Anterior cingulate cortex (tissue), 58 donors: Measurements from ENCODE around the gene OR6K2.
"Not testable (repeated sequence)": the region's sequence is repeated elsewhere in the genome, so short reads cannot be mapped to it uniquely, and the experiment has no call there.

Experiments used
- DNase-seq, 58 donors: peaks; one replicate each; lab custom pipeline; 2025; lab: John Stamatoyannopoulos, UW

The OR6K2 gene, protein sequence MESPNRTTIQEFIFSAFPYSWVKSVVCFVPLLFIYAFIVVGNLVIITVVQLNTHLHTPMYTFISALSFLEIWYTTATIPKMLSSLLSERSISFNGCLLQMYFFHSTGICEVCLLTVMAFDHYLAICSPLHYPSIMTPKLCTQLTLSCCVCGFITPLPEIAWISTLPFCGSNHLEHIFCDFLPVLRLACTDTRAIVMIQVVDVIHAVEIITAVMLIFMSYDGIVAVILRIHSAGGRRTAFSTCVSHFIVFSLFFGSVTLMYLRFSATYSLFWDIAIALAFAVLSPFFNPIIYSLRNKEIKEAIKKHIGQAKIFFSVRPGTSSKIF

DNA sequence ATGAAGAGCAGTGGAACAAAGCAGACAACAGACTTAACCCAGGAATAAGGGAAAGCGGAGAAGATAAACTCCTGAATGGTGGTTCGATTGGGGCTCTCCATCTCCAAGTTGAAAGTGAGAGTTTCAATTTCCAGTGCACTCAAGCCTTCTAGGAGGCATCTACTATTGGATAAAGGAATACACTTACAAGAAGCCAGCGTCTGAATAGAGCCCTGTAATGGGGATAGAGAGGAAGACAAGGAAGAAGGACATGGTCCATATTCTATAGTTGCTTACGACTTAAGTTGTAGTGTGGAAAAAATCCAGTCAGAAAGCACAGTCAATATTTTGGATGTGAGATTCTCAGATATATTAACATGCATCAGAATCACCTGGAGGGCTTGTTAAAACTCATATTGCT is at the start of gene OR6K2:
Gene OR6K2, minus strand, starts transcription at position 101 of the 400 bp plus-strand sequence. Its CDS starts 0 bp downstream, at position 101.
- DNase-seq: no peak

DNA sequence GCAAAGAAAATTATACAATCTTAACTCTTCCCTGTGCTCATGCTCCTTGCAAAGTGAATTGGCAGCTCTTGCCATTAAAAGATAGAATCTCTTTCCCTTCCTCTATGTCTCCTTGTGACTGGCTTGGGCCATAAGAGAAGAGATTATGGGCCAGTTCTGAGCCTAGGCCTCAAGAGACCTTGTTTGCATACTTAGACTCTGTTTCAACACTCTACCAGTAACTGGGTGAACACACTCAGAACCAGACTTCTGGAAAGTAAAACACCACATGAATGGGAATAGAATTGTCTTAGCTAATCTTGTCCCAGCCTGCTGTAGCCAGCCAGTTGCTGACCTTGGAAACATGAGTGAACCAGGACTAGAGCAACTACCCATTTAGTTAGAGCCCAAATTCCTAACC is 35.4 kb upstream of the OR6K2 start:
- no peak for DNase-seq

DNA sequence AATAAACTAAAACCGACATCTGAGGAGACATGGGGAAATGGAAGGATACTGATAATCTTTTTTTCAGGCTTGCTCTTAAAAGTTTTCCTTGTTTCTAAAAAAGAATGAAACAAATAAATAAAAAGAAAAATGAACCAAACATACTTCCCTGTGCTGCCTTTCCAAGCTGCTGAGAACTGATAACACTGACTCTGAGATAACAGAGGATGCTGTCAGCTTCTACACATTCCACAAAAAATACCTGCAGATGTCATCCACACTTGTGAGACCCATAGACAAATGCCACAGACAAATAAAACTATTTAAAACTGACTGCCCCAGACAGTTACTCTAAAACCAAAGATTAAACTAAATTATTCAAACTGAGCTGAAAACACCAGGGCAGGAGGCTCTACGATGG is 32.1 kb upstream of the OR6K2 start:
- no peak for DNase-seq

DNA sequence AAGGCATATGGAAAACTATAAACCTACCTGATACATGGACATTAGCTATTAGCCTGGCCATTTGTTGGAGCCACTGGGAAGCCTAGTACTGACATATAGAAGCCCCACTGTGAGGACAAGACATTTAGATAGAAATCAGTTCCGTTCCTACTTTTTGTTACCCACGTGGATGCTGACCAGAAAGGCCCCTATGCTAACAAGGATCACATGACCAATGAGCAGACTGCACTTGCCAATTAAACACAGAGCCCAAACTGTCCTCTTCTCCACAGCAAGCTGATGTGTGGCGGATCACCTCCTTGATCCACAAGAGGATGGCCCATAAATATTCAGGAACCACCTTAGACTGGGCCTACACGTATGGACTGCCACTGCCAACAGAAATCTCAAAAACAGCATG is 31.3 kb upstream of the OR6K2 start:
- DNase-seq: no peak

DNA sequence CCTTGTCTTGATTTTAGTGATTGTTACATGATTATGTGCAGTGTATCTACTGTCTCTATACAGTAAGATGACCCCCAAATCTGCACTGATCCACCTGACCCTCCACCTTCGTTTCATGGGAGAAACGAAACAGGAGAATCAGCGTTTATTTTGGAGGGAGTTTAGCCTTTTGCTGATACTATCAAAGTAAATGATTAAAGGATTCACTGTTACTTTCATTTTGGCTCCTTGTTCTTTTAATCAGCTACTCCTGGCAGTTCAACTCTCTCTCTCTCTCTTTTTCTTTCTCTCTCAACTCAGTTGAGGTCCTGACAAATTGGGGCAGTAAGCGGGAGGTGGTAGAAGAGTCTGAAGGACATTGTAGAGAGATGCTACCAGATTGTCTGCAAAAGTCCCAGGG is 30.0 kb upstream of the OR6K2 start:
- no peak for DNase-seq

DNA sequence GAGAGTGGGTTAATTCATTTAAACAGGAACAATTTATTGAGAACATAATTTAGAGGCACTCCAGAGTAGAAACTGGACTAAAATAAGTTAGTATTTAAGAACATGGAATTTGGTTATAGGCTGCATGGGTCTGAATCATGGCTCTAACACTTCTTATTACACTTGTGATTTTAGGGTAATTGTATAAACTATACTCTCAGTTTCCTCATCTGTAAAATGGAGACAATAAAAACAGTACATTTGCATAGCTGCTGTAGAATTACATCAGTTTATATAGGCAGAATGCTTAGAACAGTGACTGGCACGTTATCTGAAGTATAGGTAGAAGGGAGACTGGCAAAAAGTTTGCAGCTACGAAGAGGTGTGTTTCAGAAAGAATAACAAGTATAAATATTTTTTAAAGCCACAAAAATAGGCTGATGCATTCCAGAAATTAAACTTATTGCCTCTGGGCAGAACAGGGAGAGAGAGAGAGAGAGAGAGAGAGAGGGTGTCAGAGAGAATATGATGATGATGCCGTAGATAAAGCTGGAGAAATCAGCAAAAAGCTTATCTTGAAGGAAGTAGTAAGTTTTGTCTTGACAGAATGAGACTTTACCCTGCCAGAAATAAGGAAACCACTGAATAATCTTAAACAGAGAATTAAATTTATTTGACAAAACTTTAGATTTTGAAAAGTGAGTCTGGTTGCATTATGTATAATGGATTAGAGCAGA is 28.2 kb upstream of the OR6K2 start:
- DNase-seq: no peak

DNA sequence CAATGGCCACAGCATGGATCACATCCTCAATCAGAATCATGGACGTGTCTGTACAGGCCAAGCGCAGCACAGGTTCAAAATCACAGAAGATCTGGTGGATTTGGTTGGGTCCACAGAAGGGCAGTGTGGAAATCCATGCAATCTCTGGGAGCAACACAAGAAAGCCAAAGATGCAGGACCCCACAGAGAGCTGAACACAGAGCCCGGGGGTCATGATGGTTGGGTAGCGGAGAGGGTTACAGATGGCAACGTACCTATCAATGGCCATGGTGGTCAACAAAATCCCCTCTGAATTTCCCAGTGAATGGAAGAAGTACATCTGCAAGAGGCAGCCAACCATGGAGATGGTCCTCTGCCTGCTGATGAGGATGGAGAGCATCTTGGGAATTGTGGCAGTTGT is 24.0 kb upstream of the OR6K2 start:
- DNase-seq: no peak

DNA sequence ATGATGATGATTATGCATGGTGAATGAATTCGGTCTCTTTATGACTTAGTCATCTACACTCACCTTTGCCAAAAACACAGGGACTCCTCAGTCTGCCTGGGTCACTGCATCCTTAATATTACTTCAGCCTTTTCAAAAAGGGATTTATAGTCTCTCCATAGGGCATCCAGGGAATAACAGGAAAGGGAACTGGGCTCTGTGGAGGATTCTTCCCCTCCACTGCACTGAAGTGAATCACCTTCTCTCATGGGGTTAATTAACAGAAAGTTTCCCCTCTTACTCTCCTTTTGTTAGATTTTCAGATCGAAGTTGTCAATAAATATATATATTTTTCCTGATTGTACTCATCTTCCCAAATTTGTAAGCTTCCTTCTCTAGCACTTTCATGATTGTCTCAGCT is 20.2 kb upstream of the OR6K2 start, which contains the start of gene OR6K3:
Gene OR6K3, minus strand, starts transcription at position 101 of the 400 bp plus-strand sequence. CDS start 2,605 bp downstream, outside the sequence.
- no peak for DNase-seq

DNA sequence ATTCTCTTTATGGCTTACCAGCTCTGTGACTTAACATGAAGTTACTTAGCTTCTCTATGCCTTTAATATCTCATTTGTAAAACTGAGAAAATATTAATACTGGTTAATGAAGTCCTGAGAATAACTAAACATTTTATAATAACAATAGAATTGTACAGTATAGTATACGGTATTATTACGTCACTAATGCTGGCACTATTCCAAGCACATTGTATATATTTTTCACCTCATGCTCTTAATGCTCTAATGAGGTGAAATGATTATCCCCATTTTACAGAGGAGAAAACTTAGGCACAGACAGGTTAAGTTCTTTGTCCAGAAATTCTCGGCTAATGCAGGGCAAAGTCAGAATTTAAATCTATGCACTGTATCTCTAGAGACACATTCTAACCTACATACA is 19.2 kb upstream of the OR6K2 start:
- DNase-seq: no peak

DNA sequence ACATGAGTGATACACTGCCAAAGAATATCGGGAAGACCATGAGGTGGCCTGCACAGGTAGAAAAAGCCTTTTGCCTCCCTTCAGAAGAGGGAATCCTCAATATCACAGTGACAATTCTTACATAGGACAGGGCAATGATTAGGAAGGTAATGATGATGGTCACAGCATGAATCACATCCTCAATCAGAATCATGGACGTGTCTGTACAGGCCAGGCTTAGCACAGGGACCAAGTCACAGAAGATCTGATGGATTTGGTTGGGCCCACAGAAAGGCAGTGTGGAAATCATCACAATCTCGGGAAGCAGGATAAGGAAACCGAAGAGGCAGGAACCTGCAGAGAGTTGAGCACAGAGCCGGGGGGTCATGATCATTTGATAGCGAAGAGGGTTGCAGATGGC is 16.9 kb upstream of the OR6K2 start:
- DNase-seq: no peak

DNA sequence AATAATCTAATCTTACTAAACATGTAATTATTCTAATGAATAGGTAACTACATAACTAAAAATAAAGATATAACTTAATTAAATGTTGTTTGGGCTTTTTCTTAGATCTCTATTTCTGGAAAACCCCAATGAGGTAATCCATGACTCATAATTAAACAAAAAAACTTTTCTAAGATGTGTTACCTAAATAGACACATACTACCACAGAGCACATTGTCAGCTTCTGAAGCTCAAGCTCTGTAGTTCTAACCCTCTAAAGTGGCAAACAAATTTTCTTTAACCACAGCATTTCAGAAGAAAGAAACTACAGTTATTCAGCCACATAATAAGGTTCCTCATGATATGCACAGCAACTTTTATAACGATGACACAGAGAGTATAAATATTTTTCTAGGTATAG is 15.9 kb upstream of the OR6K2 start:
- no peak for DNase-seq

DNA sequence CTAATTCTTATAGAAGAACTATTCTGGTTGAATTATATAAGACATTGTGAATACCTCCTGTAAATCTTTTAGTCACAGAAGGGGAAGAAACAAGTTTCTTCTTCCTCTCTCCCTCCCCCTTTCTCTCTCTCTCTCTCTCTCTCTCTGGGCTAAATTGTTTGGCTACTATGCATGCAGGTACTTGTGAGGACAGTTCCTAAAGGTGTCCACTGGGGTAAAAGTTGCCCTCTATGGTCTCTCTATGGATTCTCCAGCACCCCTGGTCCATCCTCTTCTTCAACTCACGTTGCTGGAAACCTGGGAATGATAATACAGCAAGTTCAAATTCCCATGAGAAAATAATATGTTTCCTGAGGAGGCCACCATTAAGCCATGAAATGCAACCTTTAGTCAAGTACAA is 14.3 kb upstream of the OR6K2 start:
- no peak for DNase-seq

DNA sequence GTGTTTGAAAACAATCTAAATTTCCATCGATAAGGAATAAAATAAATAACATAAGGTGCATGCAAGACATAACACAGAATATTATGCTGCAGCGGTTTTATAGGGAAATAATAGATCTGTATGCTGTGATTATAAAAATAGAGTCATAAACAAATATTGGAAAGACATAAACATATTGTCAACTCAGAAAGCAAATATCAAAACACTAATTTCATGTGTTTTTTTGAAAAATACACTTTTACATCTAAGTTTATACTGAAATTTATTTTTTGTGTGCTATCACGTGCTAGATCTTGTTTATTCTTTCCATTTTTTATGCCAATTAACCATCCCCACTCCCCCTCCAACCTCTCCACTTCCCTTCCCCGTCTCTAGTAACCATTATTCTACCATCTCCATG is 10.6 kb upstream of the OR6K2 start:
- DNase-seq: no peak

DNA sequence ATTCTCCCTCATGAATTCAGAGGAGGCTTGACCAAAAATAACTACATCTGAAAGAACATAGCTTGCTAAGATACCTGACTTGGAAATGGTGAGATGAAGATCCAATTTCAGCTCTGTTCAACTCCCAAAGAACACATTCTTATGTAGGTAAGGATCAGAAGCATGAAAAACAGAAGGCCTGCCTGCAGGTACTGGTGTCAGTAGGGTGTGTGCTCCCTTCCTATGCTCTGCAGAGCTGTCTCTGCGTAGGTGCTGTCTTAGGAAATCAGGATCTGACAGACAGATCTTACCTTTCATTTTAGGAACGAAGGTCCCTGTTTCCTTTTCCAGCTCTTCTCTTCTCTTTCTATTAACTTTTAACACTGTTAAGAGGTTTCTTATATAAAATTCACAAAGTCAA is 5.6 kb upstream of the OR6K2 start:
- DNase-seq: no peak

DNA sequence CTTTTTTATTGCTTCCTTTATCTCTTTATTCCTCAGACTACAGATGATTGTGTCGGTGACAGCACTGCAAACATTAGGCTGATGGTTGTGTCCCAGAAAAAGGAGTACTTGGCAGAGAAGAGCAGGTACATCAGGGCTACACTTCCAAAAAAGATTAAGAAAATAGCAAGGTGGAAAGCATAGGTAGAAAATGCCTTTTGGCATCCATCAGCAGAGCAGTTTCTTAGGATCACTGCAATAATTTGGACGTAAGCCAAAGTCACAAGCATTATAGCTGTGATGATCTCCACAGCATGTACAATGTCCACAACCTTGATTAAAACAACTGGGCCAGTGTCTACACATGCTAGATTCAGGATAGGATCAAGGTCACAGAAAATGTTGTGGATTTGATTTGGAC is 5.9 kb downstream of the OR6K2 start:
- DNase-seq: no peak

DNA sequence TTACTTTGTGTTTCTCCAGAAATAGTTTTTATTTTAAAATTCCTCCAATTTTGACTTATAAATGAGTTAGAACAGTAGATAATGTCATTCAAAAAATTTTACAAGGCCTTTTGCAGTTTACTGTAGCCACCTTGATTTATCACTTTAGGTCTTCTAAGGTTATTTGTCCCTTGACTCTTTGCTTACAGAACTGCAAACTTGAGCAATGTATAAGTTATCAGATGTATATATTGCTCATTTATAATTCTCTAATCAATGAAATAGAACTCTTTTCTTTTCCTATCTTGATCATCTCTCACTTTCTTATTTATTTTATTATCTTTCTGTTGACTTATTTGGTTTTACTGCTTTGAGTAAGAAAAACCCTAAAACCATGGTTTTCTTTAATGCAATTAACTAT is 8.1 kb downstream of the OR6K2 start:
- no peak for DNase-seq

DNA sequence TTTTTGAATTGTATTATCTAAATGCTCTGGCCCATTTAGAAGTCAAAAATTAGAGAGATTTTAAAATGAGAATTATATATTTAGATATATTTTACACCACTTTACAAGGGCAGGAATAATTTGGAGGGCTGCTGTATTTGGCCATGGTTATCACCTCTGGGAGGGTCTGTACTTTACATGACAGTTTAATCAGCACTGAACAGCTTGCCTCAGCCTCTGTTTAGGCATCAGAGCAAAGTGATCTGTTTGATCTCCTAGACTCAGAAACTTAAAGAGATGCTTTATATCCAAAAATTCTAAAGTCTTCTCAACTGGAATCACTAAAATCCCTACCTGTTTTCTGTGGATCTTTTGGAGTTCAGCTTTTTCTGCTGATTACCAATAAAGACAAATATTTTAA is 8.5 kb downstream of the OR6K2 start:
- no peak for DNase-seq

DNA sequence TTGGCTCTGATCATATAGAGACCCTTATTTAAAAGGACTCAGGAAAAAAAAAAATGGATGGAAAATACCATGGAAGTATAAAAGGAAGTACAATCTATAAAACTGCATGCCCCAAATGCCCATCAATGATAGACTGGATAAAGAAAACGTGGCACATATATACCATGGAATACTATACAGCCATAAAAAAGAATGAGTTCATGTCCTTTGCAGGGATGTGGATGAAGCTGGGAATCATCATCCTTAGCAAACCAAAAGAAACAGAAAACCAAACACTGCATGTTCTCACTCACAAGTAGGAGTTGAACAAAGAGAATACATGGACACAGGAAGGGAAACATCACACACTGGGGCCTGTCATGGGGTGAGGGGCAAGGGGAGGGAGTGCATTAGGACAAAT is 9.3 kb downstream of the OR6K2 start:
- not testable (repeated sequence) for DNase-seq

DNA sequence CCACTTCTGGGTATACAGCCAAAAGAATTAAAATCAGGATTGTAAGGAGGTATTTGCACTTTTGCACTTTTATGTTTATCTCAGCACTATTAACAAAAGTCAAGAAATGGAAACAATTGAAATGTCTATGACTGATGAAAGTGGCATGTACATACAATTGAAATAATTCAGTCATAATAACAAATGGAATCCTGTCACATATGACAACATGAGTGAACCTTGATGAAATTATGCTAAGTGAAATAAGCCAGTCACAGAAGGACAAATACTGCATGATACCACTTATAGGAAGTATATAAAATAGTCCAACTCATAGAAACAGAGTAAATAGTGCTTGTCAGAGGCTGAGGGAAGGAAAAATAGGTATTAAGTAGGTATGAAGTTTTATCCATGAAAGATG is 10.6 kb downstream of the OR6K2 start:
- DNase-seq: no peak

DNA sequence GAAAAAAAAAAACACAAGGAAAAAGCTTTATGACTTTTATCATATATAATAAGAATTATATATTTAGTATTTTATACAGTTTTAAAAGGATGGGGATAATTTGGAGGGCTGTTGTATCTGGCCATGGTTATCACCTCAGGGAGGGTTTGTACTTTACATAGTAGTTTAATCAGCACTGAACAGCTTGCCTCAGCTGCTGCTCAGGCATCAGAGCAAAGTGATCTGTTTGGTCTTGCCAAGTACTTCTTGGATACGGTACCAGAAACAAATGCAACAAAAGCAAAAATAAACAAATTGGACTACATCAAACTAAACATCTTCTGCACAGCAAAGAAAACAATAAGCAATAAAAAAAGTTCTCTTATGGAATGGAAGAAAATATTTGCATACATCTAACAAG is 11.3 kb downstream of the OR6K2 start:
- no peak for DNase-seq

DNA sequence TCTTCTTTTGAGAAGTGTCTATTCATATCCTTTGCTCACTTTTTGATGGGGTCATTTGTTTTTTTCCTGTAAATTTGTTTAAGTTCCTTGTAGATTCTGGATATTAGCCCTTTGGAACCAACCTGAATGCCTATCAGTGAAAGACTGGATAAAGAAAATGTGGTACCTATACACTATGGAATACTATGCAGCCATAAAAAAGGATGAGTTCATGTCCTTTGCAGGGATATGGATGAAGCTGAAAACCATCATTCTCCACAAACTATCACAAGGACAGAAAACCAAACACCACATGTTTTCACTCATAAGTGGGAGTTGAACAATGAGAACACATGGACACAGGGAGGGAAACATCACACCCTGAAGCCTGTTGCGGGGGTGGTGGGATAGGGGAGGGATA is 12.1 kb downstream of the OR6K2 start:
- DNase-seq: not testable (repeated sequence)

DNA sequence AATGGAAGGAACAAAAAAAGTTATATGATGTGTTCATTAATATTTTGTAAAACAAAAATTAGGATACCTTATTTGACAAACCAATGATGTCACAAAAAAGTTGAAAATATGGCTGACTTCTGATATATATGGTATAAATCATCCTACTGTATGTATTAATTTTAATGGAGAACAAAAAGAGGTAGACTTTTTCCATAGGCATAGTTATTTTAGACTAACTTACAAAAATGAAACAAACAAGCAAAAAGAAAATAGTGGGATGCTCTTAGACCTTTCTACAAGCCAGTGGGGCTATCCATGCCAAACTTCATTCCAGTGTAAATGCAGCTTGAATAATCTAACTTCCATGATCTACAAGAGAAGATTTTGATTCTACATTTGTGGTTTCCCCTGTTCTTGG is 13.4 kb downstream of the OR6K2 start:
- DNase-seq: no peak
